HG02943 (cell line): ENCODE measurements around the gene IDI2.

Experiments
- ATAC-seq: cut with Tn5 transposase; IDR thresholded peaks from one replicate; pipeline ENCODE4 v1.9.1; 2021; ENCODE audit warnings: mild to moderate bottlenecking, low read depth, moderate library complexity; ENCODE audit not compliant: unreplicated experiment

The IDI2 gene

GRCh38 chr10:986137-986825 lies 39.4 kb downstream of the IDI2 start:
- no peak for ATAC-seq

- ATAC-seq: no peak
Observed at GRCh38 chr10:985361-985760, 40.3 kb downstream of the IDI2 start.

GRCh38 chr10:983971-984655 lies 41.5 kb downstream of the IDI2 start:
- ATAC-seq: no peak

GRCh38 chr10:983401-983800 lies 42.3 kb downstream of the IDI2 start:
- no peak for ATAC-seq

- no peak for ATAC-seq
Observed at GRCh38 chr10:980468-981093, 45.1 kb downstream of the IDI2 start.

GRCh38 chr10:978826-979421 lies 46.7 kb downstream of the IDI2 start:
- no peak for ATAC-seq

- ATAC-seq: no peak
Observed at GRCh38 chr10:976316-976715, 49.3 kb downstream of the IDI2 start.

- ATAC-seq: no peak
Observed at GRCh38 chr10:974785-975074, 50.9 kb downstream of the IDI2 start.

GRCh38 chr10:974038-974784 lies 51.4 kb downstream of the IDI2 start:
- ATAC-seq: no peak

GRCh38 chr10:972763-973162 lies 52.9 kb downstream of the IDI2 start:
- no peak for ATAC-seq

- no peak for ATAC-seq
Observed at GRCh38 chr10:971613-972012, 54.0 kb downstream of the IDI2 start.

GRCh38 chr10:971150-971542 lies 54.5 kb downstream of the IDI2 start:
- no peak for ATAC-seq

- no peak for ATAC-seq
Observed at GRCh38 chr10:970311-971149, 55.1 kb downstream of the IDI2 start.

- no peak for ATAC-seq
Observed at GRCh38 chr10:969473-970150, 56.0 kb downstream of the IDI2 start.
